HG03097 (cell line): ENCODE results near the gene TGFA.

Experiments
- ATAC-seq: cut with Tn5 transposase; IDR thresholded peaks from one replicate; pipeline ENCODE4 v1.9.1; 2021; ENCODE audit not compliant: unreplicated experiment, low FRiP score

The TGFA gene

GRCh38 chr2:70431716-70432347 lies 121.8 kb downstream of the TGFA start:
- no peak for ATAC-seq

DNA sequence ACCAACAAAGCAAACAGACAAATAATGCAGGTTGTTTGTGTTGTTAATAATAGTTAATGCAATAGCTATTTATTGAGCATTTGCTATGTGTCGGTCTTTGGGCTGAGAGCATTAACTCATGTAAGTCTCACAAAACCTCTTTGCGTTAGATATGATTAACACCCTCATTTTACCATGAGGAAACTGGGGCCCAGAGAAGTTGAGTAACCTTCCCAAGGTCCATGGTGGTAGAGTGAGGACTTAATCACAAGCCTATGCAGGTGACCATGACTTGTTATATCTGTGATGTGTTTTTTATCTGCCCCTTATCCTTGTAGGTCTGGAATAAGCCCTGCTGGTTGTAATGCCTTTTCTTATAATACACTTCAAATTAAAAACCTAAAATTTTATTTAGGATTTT lies 127.3 kb downstream of the TGFA start:
- ATAC-seq = no peak

- no peak for ATAC-seq
Observed at GRCh38 chr2:70425682-70426301, 127.8 kb downstream of the TGFA start.

DNA sequence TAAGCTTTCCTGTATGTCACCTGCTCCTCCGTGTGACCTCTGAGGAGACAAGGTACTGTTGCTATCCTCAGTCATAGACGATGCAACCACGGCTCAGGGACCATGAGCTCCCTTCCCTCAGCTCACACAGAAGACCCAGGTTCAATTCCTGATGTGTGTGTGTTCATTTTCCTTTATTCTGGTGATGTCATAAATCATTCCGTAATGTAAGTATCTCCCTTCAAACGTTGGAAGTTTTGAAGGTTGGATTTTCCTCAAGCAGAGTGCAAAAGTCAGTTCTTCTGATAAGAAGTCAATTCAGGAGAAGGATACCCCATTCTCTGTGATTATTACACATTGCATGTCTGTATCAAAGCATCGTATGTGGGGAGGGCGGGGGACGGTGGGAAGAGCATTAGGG lies 132.9 kb downstream of the TGFA start:
- no peak for ATAC-seq

- ATAC-seq = no peak
Observed at GRCh38 chr2:70420143-70420542, 133.5 kb downstream of the TGFA start.

GRCh38 chr2:70418514-70418913 lies 135.1 kb downstream of the TGFA start:
- ATAC-seq = no peak

DNA sequence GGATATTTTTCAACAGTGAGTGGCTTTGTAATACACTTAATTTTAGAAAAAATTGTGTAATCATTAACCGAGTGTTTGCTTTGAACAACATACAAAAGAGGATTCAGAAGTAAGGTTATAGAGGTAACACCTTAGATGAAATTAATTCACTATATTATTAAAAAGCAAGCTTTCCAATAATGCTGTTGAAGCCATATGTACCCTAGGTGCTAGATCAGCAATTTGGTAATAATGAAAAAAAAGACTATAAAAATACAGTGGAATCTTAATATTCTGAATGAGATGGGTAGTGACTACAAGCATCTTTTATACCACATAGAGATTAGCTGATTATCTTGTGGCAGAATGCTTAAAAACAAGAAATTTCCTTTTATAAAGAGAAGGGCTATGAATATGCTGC lies 136.6 kb downstream of the TGFA start:
- ATAC-seq = no peak

DNA sequence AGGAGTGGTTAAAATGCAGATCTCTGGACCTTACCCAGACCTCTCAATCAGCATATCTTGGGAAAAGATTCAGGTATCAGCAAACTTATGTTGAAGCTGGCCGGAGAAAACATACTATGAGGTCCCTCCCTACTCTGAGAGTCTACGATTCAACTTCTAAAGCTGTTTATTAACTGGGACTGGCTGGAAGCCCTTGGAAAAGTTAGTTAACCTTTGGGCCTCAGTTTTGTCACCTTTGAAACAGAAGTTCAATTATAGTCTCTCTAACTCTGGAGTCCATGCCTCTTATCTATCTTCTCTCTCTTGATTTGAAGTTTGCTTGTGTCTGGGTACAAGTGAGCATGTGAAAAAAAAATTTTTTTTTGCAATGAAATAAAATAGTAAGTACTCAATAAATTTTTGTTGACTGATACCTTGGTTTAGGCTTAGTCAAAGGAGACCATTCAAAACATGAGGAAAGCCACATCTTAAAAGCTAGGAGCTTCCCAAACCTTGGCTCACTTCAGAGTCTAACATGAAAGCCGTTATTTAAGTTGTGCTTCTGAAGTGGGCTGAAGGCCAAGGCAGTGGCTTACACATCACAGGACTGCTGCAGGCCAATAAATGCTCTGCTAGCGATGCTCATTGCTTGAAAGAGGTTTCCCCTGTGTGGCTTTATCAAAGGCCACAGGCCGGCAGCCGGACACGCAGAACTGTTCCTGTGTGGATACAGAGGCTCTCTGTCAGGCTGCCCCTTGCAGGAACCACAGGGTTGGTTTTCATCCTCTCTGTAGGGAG lies 141.1 kb downstream of the TGFA start:
- ATAC-seq = no peak

DNA sequence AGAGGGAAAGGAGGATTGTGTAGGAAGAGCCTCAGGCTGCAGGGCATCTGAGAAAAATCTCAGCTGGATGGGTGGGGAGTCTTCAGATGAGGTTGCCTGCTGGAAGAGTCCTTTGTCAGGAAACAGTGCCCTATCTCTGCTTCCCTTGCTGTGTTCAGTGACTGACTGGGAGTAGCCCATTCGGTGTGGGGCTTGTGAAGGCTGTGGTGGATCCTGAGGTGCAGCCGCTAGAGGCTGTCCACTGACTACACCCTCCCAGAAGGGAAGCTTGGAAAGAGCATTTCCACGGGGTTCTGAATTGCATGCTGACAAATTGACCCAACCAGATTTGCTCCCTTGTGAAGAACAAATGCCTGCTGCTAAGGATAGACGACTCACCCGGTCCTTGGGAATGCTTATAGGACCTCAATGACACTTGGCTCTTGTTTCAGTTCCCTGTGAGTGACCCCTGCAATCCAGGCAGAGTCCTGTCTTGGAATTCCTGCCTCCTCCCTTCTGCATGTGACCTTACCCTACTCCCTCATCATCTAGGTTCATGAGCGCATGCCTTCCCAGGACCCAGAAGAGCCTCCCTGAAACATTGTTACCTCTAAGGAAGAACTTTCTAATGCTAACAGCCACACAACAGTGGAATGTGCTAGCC lies 142.0 kb downstream of the TGFA start:
- no peak for ATAC-seq

DNA sequence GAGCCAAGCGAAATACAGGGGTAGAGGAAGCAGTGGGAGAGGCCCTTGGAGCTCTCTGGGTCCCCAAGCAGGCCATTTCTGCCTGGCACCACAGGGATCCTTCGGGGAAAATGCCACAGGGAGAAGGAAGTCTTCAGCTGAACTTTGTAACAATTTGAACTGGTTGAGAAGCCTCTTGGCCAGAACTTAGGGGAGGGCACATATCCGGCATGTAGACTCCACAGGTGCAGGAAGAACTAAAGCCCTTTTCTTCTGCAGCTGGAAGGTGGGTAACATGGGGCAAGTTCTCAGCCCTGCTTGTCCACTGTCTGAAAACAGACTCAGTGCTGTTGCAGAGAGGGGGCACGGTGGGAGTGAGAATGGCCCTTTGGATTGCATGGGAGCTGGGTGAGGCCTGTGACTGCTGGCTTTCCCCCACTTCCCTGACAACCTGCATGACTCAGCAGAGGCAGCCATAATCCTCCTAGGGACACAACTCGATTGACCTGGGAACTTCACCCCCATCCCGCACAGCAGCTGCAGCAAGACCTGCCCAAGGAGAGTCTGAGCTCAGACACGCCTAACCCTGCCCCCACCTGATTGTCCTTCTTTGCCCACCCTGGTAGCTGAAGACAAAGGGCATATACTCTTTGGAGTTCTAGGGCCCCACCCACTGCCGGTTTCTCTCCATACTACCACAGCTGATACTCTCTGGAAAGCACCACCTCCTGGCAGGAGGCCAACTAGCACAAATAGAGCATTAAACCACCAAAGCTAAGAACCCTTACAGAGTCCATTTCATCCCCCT lies 150.2 kb downstream of the TGFA start:
- ATAC-seq = no peak

DNA sequence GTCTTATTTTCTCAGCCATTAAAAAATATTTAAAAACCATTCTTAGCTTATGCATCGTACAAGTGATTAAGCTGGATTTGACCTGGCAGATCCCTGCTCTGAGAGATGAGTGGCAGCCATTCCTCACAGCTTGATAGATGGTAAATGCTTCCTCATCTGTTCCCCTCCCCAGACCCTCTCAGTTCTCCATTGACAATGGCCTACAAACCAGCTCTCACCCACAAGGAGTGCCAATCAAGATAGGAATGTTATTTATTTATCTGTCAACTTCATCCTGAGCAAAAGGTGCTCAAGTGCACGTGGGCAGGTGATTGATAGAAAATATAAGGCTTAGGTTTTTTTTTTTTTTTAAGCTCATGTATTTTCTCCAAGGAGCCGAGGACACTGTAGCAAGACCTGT lies 153.1 kb downstream of the TGFA start:
- no peak for ATAC-seq

GRCh38 chr2:70399046-70399445 lies 154.6 kb downstream of the TGFA start:
- ATAC-seq = no peak
